Ishikawa (cell line): Measurements from ENCODE around the gene CRB1.

ENCODE experiments used
- CEBPB ChIP-seq: IDR thresholded peaks from 2 replicates; pipeline ENCODE4 v1.6.1; 2012
- CREB1 ChIP-seq: IDR thresholded peaks from 2 replicates; pipeline ENCODE4 v1.6.1; 2012; ENCODE audit warnings: low read depth
- EGR1 ChIP-seq: IDR thresholded peaks from 2 replicates; pipeline ENCODE4 v1.6.1; 2012
- EP300 ChIP-seq: IDR thresholded peaks from 2 replicates; pipeline ENCODE4 v1.6.1; 2012; ENCODE audit warnings: borderline replicate concordance
- FOXM1 ChIP-seq: IDR thresholded peaks from 2 replicates; pipeline ENCODE4 v1.6.1; 2012; ENCODE audit warnings: low read depth, borderline replicate concordance
- NFIC ChIP-seq: IDR thresholded peaks from 2 replicates; pipeline ENCODE4 v1.6.1; 2012
- RAD21 ChIP-seq: IDR thresholded peaks from 2 replicates; pipeline ENCODE4 v1.6.1; 2012; ENCODE audit warnings: low read depth
- TAF1 ChIP-seq: IDR thresholded peaks from 2 replicates; pipeline ENCODE4 v1.6.1; 2012; ENCODE audit warnings: low read depth, mild to moderate bottlenecking
- TCF12 ChIP-seq: IDR thresholded peaks from 2 replicates; pipeline ENCODE4 v1.6.1; 2012; ENCODE audit warnings: low read depth
- TEAD4 ChIP-seq: IDR thresholded peaks from 2 replicates; pipeline ENCODE4 v1.6.1; 2012
- YY1 ChIP-seq: IDR thresholded peaks from 2 replicates; pipeline ENCODE4 v1.6.1; 2012; ENCODE audit warnings: low read depth
- TF ChIP-seq, protein P1 (sequence below): IDR thresholded peaks from 2 replicates; pipeline ENCODE4 v1.6.1; 2012; ENCODE audit warnings: low read depth, mild to moderate bottlenecking
- TF ChIP-seq, protein P2 (sequence below): IDR thresholded peaks from 2 replicates; pipeline ENCODE4 v1.6.1; 2012

DNA sequence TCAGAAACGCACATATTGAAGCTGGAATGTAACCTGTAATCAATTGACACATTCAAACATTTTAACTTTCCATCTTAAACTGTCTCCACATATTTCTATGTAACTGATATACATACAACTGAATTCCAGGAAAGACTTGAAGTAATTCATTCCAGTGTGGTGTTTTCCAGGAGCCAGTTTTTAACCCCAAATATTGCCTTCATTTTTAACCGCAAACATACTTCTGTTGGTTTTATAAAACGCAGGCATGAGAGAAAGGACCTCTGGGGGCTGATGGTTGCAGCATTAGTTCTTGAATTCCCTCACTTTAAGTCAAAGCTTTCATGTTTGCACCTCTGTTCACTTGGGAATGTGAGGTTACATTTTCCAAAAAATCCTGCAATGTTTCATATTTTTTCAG, 204.1 kb downstream of the CRB1 start:
- no peak for TF ChIP-seq TAF1
- TF ChIP-seq TCF12: no peak
- TF ChIP-seq CEBPB: no peak
- TF ChIP-seq RAD21: no peak
- TF ChIP-seq, protein P1, sequence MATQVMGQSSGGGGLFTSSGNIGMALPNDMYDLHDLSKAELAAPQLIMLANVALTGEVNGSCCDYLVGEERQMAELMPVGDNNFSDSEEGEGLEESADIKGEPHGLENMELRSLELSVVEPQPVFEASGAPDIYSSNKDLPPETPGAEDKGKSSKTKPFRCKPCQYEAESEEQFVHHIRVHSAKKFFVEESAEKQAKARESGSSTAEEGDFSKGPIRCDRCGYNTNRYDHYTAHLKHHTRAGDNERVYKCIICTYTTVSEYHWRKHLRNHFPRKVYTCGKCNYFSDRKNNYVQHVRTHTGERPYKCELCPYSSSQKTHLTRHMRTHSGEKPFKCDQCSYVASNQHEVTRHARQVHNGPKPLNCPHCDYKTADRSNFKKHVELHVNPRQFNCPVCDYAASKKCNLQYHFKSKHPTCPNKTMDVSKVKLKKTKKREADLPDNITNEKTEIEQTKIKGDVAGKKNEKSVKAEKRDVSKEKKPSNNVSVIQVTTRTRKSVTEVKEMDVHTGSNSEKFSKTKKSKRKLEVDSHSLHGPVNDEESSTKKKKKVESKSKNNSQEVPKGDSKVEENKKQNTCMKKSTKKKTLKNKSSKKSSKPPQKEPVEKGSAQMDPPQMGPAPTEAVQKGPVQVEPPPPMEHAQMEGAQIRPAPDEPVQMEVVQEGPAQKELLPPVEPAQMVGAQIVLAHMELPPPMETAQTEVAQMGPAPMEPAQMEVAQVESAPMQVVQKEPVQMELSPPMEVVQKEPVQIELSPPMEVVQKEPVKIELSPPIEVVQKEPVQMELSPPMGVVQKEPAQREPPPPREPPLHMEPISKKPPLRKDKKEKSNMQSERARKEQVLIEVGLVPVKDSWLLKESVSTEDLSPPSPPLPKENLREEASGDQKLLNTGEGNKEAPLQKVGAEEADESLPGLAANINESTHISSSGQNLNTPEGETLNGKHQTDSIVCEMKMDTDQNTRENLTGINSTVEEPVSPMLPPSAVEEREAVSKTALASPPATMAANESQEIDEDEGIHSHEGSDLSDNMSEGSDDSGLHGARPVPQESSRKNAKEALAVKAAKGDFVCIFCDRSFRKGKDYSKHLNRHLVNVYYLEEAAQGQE: no peak
- TF ChIP-seq FOXM1: no peak
- TF ChIP-seq YY1: no peak
- no peak for TF ChIP-seq EGR1
- TF ChIP-seq EP300: no peak
- no peak for TF ChIP-seq NFIC
- TF ChIP-seq TEAD4: no peak
- no peak for TF ChIP-seq CREB1
- TF ChIP-seq, protein P2, sequence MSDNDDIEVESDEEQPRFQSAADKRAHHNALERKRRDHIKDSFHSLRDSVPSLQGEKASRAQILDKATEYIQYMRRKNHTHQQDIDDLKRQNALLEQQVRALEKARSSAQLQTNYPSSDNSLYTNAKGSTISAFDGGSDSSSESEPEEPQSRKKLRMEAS: no peak
